T-helper 2 cell (primary cell): Measurements from ENCODE around the gene FGFBP2.
"Not testable (repeated sequence)": the region's sequence is repeated elsewhere in the genome, so short reads cannot be mapped to it uniquely, and the experiment has no call there.

Experiments used
- DNase-seq, 5 experiments: peaks; one replicate each; pipeline versions ENCODE4 v3.0.0 to v3.0.0-alpha.2; 2012 to 2022

The FGFBP2 gene

DNA sequence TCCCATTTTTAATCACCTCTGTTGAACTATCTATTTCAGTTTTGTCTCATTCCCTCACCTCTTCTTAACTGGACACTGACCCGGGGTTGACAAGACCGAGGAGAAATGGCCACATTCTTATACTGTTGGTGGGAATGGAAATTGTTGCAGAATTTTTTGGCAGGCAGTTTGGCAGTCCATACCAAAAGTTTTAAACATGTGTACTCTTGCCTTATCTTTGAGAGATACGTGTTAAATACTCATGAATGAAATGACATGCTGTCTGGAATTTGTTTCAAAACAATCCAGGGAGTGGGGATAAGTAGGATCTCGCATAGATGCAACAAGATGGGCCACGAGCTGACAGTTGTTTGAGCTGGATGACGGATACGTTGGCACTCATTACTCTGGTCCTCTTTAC, 36.5 kb downstream of the FGFBP2 start:
- DNase-seq: no peak

DNA sequence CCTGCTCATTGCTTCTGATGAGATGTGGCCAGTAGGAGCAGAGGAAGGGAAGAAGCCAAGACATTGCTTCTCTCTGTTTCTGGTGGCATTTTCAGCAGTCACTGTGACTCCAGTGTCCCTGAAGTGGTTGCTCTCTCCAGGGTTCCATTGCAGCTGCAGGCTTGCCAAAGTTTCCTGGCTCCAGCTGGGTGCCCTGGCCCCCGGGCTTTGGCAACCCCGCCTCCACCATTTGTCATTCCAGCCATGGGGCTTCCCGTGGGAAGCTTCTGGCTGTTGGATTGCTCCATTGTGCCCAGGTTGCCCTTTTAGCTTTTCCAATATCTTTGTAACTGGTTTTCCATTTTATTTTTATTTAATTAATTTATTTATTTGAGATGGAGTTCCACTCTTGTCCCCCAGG, 37.1 kb downstream of the FGFBP2 start:
- DNase-seq: no peak

DNA sequence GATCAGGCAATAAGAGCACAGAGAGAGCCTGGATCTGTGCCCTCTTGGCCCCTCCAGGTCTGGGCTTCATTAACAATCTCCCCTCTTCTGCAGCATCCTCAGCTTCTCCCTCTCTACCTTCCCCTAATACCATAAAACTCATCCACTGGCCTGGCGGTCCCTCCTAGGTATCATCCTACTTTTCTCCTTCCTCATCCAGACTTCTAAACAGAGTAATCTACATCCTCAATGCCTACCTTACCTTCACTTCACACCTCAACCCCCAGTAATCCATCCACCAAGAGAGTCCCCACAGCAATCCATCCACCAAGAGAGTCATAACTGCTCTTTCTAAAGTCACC, 41.4 kb downstream of the FGFBP2 start:
- no peak for DNase-seq

DNA sequence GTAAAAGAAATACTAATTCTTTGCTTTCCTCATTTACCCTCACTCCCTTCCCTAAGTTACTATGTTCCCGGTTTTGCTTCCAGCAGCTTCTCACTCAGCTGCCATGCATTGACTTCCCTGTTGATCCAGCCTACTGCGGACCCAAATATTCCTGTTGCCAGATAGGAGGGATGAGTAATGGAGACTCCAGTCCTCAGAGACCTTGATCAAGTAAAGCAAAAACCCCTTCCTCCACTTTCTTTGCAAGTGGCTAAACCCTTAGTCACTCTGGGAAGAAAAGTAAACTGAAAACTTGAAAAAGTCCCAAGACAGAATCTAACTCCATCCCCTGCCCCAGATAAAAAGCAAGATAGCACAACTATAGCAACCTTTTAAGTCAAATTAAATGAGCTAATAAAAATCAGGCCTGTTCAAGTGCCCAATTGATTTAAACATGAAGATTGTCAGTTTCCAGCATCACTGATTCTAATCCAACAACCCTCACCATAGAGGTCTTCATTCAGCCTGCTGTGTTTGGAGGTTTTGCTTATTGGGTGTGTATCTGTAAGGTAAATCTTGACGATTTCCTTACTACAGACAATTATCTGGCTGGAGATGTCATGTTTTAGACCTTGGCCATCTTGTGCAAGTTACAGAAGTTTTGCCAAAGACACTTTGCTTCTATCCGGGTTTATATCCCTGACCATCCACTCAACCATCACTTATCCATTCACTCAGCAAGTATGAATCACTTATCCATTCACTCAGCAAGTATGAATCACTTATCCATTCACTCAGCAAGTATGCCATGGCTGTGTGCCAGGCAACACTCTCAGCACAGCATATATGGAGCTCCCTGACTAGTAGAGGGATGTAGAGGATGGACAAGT, 42.0 kb downstream of the FGFBP2 start:
- no peak for DNase-seq

DNA sequence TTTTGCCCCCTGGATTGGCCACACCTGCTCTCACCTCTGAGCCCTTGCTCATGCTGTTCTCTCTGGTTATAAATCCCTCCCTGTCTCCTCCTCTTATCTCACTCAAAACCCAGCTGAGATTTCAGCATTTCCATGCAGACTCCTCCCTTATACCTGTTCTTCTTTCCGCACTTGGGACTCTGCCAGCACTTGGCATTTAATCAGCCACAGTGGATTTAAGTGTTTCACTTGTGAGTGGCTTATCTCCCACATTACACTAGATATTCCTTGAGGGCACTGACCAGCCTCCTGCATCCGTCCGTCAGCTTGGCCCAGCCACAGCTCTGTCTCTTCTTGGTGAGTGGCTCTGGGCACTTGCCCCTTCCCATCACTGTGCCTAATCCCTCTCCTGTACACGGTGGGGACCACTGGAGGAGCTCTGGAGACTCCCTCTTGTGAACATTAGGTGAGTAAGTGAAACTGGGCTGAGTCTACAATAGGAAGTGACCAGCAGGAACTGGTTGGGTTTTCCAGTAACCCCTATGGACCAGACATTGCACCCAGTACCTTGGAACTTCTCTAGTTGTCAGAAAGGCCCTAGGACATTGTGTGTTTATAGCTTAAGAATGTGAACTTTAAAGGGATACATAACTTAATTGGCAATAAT, 44.4 kb downstream of the FGFBP2 start:
- no peak for DNase-seq

DNA sequence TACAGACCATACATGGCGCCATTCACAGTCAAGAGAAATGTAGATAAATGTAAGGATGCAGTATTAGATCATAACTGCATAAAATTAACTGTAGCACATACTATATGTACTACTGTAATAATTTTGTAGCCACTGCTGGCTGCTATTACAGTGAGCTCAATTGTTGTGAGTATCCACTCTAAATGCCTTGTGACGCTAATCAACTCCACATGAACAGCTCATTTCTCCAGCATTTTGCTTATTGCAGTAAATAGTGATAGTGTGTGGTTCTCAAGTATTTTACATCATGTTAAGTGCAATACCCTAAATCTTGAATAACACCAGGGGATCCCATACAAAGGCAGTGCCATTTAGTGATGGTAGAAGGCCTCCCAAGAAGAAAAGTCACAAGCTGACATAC, 45.7 kb downstream of the FGFBP2 start:
- DNase-seq: no peak

DNA sequence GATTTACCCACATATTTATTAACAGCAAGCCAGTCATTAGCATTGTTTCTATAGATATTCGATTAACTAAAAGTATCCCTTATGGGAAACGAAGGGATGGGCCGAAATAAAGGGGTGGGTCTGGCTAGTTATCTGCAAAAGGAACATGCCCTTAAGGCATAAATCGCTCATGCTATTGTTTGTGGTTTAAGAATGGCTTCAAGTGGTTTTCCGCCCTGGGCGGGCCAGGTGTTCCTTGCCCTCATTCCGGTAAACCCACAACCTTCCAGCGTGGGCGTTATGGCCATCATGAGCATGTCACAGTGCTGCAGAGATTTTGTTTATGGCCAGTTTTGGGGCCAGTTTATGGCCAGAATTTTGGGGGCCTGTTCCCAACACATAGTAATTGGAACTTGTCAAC, 46.6 kb downstream of the FGFBP2 start:
- not testable (repeated sequence) for DNase-seq

DNA sequence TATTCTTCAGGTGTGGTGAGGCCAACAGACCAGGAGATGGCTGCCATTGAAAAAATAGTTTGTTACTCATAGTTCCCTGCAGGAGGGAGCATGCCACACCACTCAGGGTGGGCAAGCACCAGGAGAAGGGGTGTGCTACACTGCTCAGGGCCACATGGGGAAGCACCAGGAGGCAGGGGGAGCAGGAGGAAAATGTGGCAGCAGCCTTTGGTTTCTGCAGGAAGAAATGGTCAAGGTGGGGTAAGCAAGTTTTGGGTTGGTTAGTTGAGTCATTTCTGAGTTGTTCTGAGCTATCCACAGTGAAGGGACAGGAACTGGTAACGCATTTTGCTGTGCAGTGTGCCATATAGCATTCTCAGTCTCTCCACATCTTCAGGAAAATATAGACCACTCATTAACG, 48.2 kb downstream of the FGFBP2 start:
- DNase-seq: no peak

DNA sequence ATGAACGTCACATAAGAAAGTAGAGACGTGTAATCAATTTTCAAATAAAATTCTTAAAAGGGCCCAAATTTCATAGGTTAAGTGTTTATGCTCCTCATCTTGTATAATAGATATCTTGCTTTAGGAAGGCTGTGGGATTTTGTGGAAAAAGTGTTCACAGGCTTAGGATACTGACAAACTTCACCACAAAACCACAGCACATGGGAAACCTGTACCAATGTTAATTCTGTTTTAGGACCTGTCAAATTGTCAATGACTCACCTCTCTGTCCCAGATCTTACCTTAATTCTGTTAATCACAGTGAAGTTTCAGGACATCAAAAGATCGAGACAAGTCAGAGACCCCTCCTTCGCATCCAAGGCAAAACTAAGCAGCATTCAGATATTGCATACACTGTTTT, 48.7 kb downstream of the FGFBP2 start:
- no peak for DNase-seq

DNA sequence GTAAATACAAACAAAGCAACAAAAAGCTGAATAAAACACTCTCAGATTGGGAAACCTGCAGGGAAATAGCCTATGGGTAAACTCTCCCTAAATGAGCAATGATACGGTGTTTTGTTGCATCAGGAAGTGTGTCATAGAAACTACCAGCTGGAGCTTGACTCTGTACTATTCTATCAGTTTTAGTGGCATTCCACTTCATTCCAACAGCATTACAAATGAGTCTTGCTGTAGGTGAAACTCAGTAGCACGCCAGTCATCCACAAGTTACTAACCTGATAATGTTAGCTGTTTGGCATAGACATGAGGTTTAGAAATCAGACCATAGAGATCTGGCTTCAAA, 49.4 kb downstream of the FGFBP2 start:
- no peak for DNase-seq

DNA sequence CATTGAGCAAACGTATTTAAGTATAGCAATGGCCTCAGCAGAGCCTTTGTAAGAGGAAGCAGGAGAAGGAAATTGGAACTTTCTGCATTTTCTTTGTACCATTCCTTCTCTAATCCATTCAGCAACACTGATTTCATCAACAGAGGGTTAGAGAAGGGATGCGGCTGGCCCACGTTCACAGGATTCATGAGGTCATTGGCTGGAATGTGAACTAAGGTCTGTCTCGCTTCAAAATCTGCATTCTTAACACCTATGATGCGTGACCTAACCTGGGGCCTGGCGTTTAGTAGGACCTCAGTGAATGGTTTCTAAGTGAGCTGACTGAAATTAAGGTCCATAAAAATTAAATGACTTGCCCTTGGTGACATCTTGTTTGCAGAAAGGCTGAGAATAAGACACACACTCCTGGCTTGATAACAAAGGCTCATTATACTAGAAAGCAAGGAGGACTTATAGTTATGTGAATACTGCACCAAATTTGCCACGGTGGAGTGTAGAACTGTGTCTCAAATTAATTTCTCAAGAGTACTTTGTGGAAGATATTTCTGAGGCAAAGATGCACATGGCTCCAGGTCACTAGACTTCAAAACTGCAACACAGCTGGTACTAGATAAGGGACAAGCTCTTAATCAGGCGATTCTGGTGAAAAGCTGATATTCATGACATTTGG, 49.9 kb downstream of the FGFBP2 start:
- no peak for DNase-seq

DNA sequence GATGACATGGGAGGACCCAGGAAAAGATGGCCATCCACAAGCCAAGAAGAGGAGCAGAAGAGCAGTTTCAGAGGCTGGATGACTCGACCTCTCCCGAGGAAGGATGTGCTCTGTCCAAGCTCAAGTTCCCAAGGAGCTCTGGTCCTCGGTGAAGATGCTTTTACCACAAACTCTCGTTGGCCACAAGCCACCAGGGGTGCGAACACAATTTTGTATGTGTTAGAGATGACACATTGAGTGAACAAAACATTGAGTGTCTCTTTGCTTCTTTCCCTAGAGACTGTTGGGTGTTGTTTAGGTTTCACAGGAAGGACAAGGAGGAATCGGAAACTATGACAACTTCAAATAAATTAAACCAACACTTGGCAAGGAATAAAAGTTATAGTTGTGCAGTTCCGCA, 50.7 kb downstream of the FGFBP2 start:
- no peak for DNase-seq
